ENCODE results near the gene PCDH12.

The PCDH12 gene

DNA sequence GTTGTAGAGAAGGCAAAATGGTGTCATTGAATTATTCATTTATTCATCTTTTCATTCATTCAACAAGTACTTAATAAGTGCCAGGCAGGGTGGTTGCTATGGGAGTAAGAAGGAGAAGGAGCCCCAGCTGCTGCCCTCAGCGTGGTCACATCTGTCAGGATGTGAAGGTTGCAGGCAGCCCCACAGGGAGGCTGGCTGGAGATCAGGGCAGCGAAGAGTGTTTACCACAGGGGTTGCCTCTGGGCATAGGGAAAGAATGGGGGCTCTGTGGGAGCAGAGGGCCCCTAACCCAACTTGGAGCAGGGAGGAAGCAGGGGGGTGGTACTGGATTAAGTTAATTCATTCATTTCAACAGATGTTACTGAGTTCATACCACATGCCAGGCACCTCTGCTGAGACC, 6.0 kb downstream of the PCDH12 start:
- ChIA-PET POLR2A (no interaction called here), CTCF (interaction anchor here (1.6 to 10.0 kb wide), 5 partner anchors 8 to 28 kb away, joined by 3 to 145 read pairs (median 9); partner anchors contain the start of genes DELE1 and RNF14)
- TF ChIP-seq, protein P1, sequence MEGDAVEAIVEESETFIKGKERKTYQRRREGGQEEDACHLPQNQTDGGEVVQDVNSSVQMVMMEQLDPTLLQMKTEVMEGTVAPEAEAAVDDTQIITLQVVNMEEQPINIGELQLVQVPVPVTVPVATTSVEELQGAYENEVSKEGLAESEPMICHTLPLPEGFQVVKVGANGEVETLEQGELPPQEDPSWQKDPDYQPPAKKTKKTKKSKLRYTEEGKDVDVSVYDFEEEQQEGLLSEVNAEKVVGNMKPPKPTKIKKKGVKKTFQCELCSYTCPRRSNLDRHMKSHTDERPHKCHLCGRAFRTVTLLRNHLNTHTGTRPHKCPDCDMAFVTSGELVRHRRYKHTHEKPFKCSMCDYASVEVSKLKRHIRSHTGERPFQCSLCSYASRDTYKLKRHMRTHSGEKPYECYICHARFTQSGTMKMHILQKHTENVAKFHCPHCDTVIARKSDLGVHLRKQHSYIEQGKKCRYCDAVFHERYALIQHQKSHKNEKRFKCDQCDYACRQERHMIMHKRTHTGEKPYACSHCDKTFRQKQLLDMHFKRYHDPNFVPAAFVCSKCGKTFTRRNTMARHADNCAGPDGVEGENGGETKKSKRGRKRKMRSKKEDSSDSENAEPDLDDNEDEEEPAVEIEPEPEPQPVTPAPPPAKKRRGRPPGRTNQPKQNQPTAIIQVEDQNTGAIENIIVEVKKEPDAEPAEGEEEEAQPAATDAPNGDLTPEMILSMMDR (IDR thresholded peaks at IDR 0.05; ENCODE audit: control extremely low read depth, extremely low read depth, low read depth, missing control alignments) = no peak
- DNase-seq (ENCODE audit: extremely low spot score) = no peak

DNA sequence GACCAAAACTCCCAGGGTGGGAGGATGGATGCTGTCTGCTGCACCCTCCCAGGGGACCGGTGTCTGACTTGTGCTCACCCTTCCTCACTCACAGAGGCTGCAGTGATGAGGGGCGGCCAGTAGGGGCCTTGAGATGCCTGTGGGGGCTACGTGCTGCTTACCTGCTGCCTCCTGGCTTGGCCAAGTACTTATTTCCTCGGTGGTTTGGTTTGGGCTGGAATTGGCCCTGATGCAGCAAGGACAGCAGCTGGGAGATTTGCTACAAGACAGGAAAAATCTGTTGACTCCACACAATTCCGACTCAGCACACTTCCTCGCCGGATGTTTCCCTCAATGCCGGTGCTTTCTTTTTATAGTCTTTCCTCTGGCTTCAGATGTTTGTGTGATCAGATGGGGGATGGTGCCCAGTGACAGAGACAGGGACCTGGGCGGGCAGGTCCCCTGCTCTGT, 6.6 kb downstream of the PCDH12 start:
- ChIA-PET POLR2A (no interaction called here), CTCF (interaction anchor here (0.9 to 4.8 kb wide), 4 partner anchors 9 to 27 kb away, joined by 3 to 49 read pairs (median 3); partner anchors contain the start of genes DELE1 and RNF14)
- peak; percentile 62 for DNase-seq (ENCODE audit: extremely low spot score)
- TF ChIP-seq, protein P1 (IDR thresholded peaks at IDR 0.05; ENCODE audit: control extremely low read depth, extremely low read depth, low read depth, missing control alignments) = peak; percentile 4

DNA sequence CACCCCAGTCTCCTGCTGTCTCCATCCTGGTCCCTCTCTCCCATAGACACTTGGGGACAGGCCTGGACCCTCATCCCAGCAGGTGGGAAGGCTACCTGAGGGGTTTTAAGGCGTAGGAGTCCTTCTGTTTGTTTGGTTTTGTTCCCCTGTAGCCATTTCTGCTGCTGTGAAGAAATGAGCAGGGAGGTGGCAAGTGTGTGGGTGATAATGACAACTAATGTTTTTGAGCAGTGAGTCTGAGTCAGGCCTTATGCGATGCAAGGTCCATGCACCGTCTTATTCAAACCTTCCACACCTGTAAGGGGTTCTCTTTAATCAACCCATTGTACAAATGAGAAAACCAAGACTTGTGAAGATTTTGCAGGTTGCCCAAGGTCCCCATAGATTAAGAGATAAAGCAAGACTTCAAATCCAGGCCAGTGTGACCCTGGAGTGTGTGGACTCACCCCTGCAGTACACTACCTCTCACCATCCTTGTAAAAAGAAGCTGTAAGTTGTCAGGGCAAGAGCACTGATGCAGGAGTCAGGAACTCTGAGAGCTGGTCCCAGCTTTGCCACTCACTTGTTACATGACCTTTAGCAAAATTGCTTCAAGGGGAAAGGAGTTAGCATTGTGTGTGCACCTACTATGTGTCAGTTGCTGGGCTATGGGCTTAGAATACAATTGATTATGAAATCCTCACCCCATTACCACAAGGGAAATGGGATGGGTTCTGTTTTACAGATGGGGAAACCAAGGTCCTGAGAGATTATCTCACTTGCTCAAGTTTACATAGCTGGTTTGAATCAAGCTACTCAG, 7.6 kb downstream of the PCDH12 start:
- ChIA-PET CTCF (interaction anchor here (0.7 to 4.8 kb wide), 5 partner anchors 10 to 26 kb away, joined by 3 to 49 read pairs (median 3); partner anchors contain the start of genes DELE1 and RNF14), POLR2A (no interaction called here)
- TF ChIP-seq, protein P1 (IDR thresholded peaks at IDR 0.05; ENCODE audit: control extremely low read depth, extremely low read depth, low read depth, missing control alignments) = no peak
- DNase-seq (ENCODE audit: extremely low spot score) = no peak

DNA sequence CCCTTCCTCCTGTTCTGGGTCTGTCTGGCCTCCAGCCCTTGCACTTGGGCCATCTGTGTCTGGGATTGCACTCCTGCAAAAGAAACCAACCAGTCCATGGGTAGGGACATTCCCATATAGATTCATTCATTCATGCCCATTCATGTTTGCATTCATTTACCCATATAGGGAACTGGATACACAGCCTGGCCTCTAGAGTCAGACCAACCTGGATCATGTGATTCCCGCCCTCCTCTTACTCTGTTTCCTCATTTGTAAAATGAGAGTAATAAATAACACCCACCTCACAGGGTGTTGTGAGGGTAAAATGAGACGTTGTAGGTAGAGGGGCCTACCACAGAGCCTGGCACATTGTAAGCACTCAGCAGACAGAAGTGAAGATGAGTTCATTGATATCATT, 8.5 kb downstream of the PCDH12 start:
- DNase-seq (ENCODE audit: extremely low spot score) = no peak
- POLR2A ChIA-PET = no interaction called here
- TF ChIP-seq, protein P1 (IDR thresholded peaks at IDR 0.05; ENCODE audit: control extremely low read depth, extremely low read depth, low read depth, missing control alignments) = no peak
- CTCF ChIA-PET = interaction anchor here (3.5 to 4.8 kb wide), 2 partner anchors 11 to 257 kb away, joined by 18 to 49 read pairs; no protein-coding TSS in a partner anchor

DNA sequence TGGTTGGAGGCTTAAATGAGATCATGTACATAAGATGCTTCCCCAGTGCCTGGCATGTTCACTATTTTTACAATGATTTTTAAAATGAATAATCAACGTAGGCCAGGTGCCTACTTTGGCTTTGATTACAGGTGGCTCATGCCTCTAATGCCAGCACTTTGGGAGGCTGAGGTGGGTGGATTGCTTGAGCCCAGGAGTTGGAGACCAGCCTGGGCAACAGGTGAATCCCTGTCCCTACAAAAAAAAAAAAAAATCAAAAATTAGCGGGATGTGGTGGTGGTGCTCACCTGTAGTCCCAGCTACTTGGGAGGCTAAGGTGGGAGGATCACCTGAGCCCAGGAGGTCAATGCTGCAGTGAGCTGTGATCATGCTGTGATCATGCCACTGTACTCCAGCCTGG, 9.2 kb downstream of the PCDH12 start:
- CTCF ChIA-PET = interaction anchor here (3.5 to 4.8 kb wide), 2 partner anchors 12 to 256 kb away, joined by 18 to 49 read pairs; no protein-coding TSS in a partner anchor
- TF ChIP-seq, protein P1 (IDR thresholded peaks at IDR 0.05; ENCODE audit: control extremely low read depth, extremely low read depth, low read depth, missing control alignments) = no peak

DNA sequence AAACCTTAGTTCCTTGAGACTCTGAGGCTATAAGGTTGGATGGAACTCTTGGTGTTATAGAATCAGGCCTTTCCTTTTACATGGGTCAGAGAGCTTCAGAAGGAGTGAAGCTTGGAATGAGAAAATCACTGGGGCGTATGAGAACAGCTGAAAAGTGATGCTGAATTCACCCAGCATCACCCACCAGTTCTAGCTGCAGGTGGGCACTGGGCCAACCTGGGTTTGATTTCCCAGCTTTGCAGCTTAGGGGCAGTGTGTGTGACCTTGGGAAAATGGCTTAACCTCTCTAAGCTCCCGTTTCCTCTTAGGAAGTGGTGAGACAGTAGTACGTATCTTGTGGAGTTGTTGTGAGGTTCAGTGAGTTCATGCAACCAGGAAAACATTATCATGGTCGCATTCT, 10.7 kb downstream of the PCDH12 start:
- TF ChIP-seq, protein P1 (IDR thresholded peaks at IDR 0.05; ENCODE audit: control extremely low read depth, extremely low read depth, low read depth, missing control alignments) = no peak
- DNase-seq (ENCODE audit: extremely low spot score) = no peak
- ChIA-PET POLR2A (no interaction called here), CTCF (interaction anchor here (1.1 to 4.8 kb wide), 5 partner anchors 11 to 254 kb away, joined by 3 to 49 read pairs (median 4); partner anchors contain the start of genes PCDH12 and RNF14)

More for the DNA sequence above, 9.2 kb downstream of the PCDH12 start:
- DNase-seq (ENCODE audit: extremely low spot score) = no peak
- POLR2A ChIA-PET = no interaction called here
